Measurements from ENCODE around the gene HCRT.
"Not testable (repeated sequence)": the region's sequence is repeated elsewhere in the genome, so short reads cannot be mapped to it uniquely, and the experiment has no call there.

HCRT gene

GRCh38 chr17:42192189-42193126, 7.2 kb upstream of the HCRT start:
- DNase-seq (ENCODE audit: low read depth in 1 of 2, low spot score in 1 of 2), result no peak
- in situ Hi-C loops (cut with HindIII; ENCODE audit: low pct_unique_long_range_greater_than_20kb, low sequenced_read_pairs), result no loop called here
- TF ChIP-seq JUND (IDR thresholded peaks at IDR 0.05; ENCODE audit: low read depth), result no peak

GRCh38 chr17:42191275-42191608, 6.0 kb upstream of the HCRT start:
- no peak for DNase-seq (ENCODE audit: low read depth in 1 of 2, low spot score in 1 of 2)
- TF ChIP-seq JUND (IDR thresholded peaks at IDR 0.05; ENCODE audit: low read depth), result no peak
- in situ Hi-C loops (cut with HindIII; ENCODE audit: low pct_unique_long_range_greater_than_20kb, low sequenced_read_pairs), result no loop called here

- in situ Hi-C loops (cut with HindIII; ENCODE audit: low pct_unique_long_range_greater_than_20kb, low sequenced_read_pairs), result no loop called here
- no peak for TF ChIP-seq JUND (IDR thresholded peaks at IDR 0.05; ENCODE audit: low read depth)
Measured at GRCh38 chr17:42190491-42191274, 5.4 kb upstream of the HCRT start.

GRCh38 chr17:42189651-42189965, 4.4 kb upstream of the HCRT start:
- in situ Hi-C loops (cut with HindIII; ENCODE audit: low pct_unique_long_range_greater_than_20kb, low sequenced_read_pairs), result no loop called here
- TF ChIP-seq JUND (IDR thresholded peaks at IDR 0.05; ENCODE audit: low read depth), result no peak
- DNase-seq (ENCODE audit: low read depth in 1 of 2, low spot score in 1 of 2), result no peak

More at GRCh38 chr17:42190491-42191274, 5.4 kb upstream of the HCRT start:
- DNase-seq (ENCODE audit: low read depth in 1 of 2, low spot score in 1 of 2), result no peak

GRCh38 chr17:42188749-42189650, 3.7 kb upstream of the HCRT start:
- DNase-seq (ENCODE audit: low read depth in 1 of 2, low spot score in 1 of 2), result no peak
- in situ Hi-C loops (cut with HindIII; ENCODE audit: low pct_unique_long_range_greater_than_20kb, low sequenced_read_pairs), result no loop called here
- no peak for TF ChIP-seq JUND (IDR thresholded peaks at IDR 0.05; ENCODE audit: low read depth)

GRCh38 chr17:42187833-42188232, 2.6 kb upstream of the HCRT start:
- DNase-seq (ENCODE audit: low read depth in 1 of 2, low spot score in 1 of 2), result no peak
- TF ChIP-seq JUND (IDR thresholded peaks at IDR 0.05; ENCODE audit: low read depth), result no peak
- in situ Hi-C loops (cut with HindIII; ENCODE audit: low pct_unique_long_range_greater_than_20kb, low sequenced_read_pairs), result no loop called here

GRCh38 chr17:42186191-42186590, 939 bp upstream of the HCRT start:
- DNase-seq (ENCODE audit: low read depth in 1 of 2, low spot score in 1 of 2); in situ Hi-C loops (cut with HindIII; ENCODE audit: low pct_unique_long_range_greater_than_20kb, low sequenced_read_pairs): not testable (repeated sequence)

- in situ Hi-C loops (cut with HindIII; ENCODE audit: low pct_unique_long_range_greater_than_20kb, low sequenced_read_pairs), result no loop called here
- TF ChIP-seq JUND (IDR thresholded peaks at IDR 0.05; ENCODE audit: low read depth), result no peak
- no peak for DNase-seq (ENCODE audit: low read depth in 1 of 2, low spot score in 1 of 2)
Measured at GRCh38 chr17:42185621-42185930, 324 bp upstream of the HCRT start.

- TF ChIP-seq JUND (IDR thresholded peaks at IDR 0.05; ENCODE audit: low read depth), result no peak
- peak in 1 of 2 experiments; percentile 53 for DNase-seq (ENCODE audit: low read depth in 1 of 2, low spot score in 1 of 2)
- in situ Hi-C loops (cut with HindIII; ENCODE audit: low pct_unique_long_range_greater_than_20kb, low sequenced_read_pairs), result no loop called here
Measured at GRCh38 chr17:42183741-42184711, 1.2 kb downstream of the HCRT start.

- DNase-seq (ENCODE audit: low read depth in 1 of 2, low spot score in 1 of 2), result no peak
- in situ Hi-C loops (cut with HindIII; ENCODE audit: low pct_unique_long_range_greater_than_20kb, low sequenced_read_pairs), result no loop called here
- TF ChIP-seq JUND (IDR thresholded peaks at IDR 0.05; ENCODE audit: low read depth), result no peak
Measured at GRCh38 chr17:42182927-42183734, 2.1 kb downstream of the HCRT start.

GRCh38 chr17:42181851-42182207, 3.4 kb downstream of the HCRT start:
- in situ Hi-C loops (cut with HindIII; ENCODE audit: low pct_unique_long_range_greater_than_20kb, low sequenced_read_pairs), result no loop called here
- TF ChIP-seq JUND (IDR thresholded peaks at IDR 0.05; ENCODE audit: low read depth), result no peak
- no peak for DNase-seq (ENCODE audit: low read depth in 1 of 2, low spot score in 1 of 2)
